Activated CD4-positive, alpha-beta T cell treated with anti-CD3 and anti-CD28 coated beads for 36 hours (primary cell): ENCODE measurements around the gene LRAT. TPM values are rescaled to one million over a fixed set of nuclear protein-coding genes. Genes with fewer than 3 reads are reported as not detected.

Experiments used
- ATAC-seq: fragments of 200-7000 bp; cut with Tn5 transposase; one replicate; pipeline ENCODE4 v1.10.0; 2021; ENCODE audit warnings: mild to moderate bottlenecking, moderate library complexity
- CTCF ChIA-PET: fragments of 350-600 bp; sonication (Branson Sonifier 250); formaldehyde crosslinking; loops from one replicate; lab custom pipeline; 2021; ENCODE audit warnings: antibody characterized with exemption; lab: Charles Lee
- POLR2A ChIA-PET: fragments of 350-600 bp; sonication (Branson Sonifier 250); formaldehyde crosslinking; loops from one replicate; lab custom pipeline; 2021; ENCODE audit warnings: antibody characterized with exemption, inconsistent platforms; lab: Charles Lee
- DNase-seq: peaks from one replicate; pipeline ENCODE4 v3.0.0-alpha.2; 2020
- H3K27ac Mint-ChIP-seq: one replicate; pipeline ENCODE4 v1.8.0; 2021; ENCODE audit warnings: mixed read lengths
- H3K27me3 Mint-ChIP-seq: one replicate; pipeline ENCODE4 v1.8.0; 2021; ENCODE audit warnings: mixed read lengths
- H3K36me3 Mint-ChIP-seq: one replicate; pipeline ENCODE4 v1.8.0; 2021; ENCODE audit warnings: low read depth, mixed read lengths
- H3K4me1 Mint-ChIP-seq: one replicate; pipeline ENCODE4 v1.8.0; 2021; ENCODE audit warnings: mixed read lengths
- H3K4me3 Mint-ChIP-seq: one replicate; pipeline ENCODE4 v1.8.0; 2021; ENCODE audit warnings: mild to moderate bottlenecking, moderate library complexity, mixed read lengths
- H3K9me3 Mint-ChIP-seq: one replicate; pipeline ENCODE4 v1.8.0; 2021; ENCODE audit warnings: low read depth, mixed read lengths
- intact Hi-C, 2 experiments: fragments of 100-400 bp; cut with DNase I in 1 of 2; cut with micrococcal nuclease in 1 of 2; formaldehyde crosslinking; loops; one replicate each; pipeline versions ENCODE4 v1.14.2 to v1.15.1; 2022 to 2024; cut with DNase I, micrococcal nuclease
- total RNA-seq, 2 experiments: library from RNA; stranded (reverse); gene quantifications; one replicate each; pipeline ENCODE4 v1.2.3, GENCODE V29; 2021

LRAT gene
- total RNA-seq, 2 experiments from 2014 or later = not detected

DNA sequence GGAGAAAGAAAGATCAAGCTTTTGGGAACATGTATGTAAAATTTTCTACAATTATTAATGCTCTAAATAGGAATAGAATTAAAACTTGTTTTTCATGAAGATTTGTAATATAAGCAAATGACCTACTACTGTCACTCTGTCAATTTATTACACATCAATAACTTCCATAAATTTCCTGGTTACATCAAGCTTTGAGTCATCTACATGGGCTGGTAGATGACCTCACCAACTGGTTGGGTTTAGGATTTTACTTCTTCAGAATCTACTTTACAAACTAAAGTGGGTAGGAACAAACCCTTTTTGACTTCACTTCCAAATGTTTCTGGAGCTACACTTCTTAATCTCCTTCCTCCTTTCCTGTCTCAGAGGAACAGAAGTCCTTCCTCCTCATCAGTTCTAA is 12.0 kb upstream of the LRAT start:
- CTCF ChIA-PET = interaction anchor here (1.0 kb wide), 1 partner anchor 11 kb away, joined by 3 read pairs; no protein-coding TSS in a partner anchor
- intact Hi-C loops = no loop called here
- DNase-seq (no peak), ATAC-seq (no peak)
- Mint-ChIP-seq H3K27ac (no peak overlapping the region), H3K9me3 (no peaks in the 10 kb centered on the region), H3K4me3 (no peak overlapping the region), H3K4me1 (no peaks in the 10 kb centered on the region), H3K27me3 (peaks cover 28% of the 10 kb centered on the region), H3K36me3 (no peaks in the 10 kb centered on the region)
- POLR2A ChIA-PET = no interaction called here

DNA sequence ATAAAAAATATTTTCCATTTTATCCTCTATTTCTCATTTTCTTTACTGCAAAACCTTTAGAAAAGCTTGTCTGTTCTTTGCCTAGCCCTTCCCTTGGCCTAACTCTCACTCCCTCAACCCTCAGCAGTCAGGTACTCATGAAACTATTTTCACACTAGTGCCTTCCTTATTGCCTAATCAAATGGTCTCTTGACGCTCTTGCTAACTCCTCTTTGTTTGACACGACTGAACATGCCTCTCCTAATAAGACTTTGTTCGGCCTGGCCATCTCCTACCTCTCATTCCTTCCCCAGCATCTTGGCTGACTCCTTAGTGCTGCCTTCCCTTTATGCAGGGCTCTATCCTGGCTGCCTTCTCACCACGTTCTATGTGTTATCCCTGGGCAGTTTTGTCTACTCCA is 11.1 kb upstream of the LRAT start:
- CTCF ChIA-PET = interaction anchor here (0.5 kb wide), 1 partner anchor 853 kb away, joined by 3 read pairs; no protein-coding TSS in a partner anchor
- Mint-ChIP-seq H3K36me3 (no peaks in the 10 kb centered on the region), H3K4me3 (no peak overlapping the region), H3K9me3 (no peaks in the 10 kb centered on the region), H3K4me1 (no peaks in the 10 kb centered on the region), H3K27ac (no peak overlapping the region), H3K27me3 (peaks cover 27% of the 10 kb centered on the region)
- intact Hi-C loops = no loop called here
- ATAC-seq (no peak), DNase-seq (no peak)
- POLR2A ChIA-PET = no interaction called here

DNA sequence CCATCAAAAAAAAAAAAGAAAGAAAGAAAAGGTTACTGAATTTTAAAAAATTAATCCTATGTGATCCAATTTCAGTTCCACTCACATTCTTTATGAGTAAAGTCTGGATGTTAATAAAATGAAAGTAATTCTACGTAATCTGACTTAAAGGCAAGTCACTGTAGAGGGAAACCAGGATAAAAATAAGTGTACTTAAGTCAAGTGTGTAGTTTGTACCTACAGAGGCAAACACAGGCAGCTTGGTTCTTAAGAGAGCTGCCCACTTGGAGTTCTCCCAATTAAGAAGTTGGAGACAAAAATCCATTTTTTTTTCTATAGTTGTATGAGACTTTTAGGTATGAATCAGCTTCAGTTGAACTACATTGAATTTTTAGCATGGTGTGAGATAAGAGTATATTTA is 7.0 kb upstream of the LRAT start:
- peaks cover under 1% of the 10 kb centered on the region for H3K4me1 Mint-ChIP-seq
- no peak overlapping the region for H3K27ac Mint-ChIP-seq
- H3K4me3 Mint-ChIP-seq = no peak overlapping the region
- ChIA-PET POLR2A (no interaction called here), CTCF (no interaction called here)
- H3K27me3 Mint-ChIP-seq = peaks cover 37% of the 10 kb centered on the region
- no peaks in the 10 kb centered on the region for H3K9me3 Mint-ChIP-seq
- intact Hi-C loops = no loop called here
- ATAC-seq (no peak), DNase-seq (no peak)
- H3K36me3 Mint-ChIP-seq = no peaks in the 10 kb centered on the region

DNA sequence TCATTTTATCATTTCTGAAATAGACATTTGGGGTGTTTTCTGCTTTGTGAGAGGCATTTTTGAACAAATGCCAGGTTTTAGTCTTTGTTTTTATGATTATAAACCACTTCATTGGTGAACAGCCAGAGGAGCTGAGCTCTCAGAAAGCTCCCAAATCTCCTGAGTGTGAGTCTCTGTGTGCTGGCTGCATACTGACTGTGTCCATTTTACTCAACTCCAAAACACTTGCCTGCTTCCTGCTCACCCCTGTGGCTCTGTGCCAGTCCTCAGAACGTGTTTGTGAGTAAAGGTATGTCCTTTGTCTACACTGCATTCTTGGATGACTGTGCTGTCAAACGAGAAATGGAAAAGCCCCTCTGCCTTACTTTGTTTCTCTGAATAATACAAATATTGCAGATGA is 5.4 kb upstream of the LRAT start:
- intact Hi-C loops = no loop called here
- DNase-seq (no peak), ATAC-seq (peak; percentile 33)
- no peak overlapping the region for H3K4me3 Mint-ChIP-seq
- no peaks in the 10 kb centered on the region for H3K9me3 Mint-ChIP-seq
- ChIA-PET CTCF (no interaction called here), POLR2A (interaction anchor here (0.7 kb wide), 1 partner anchor 128 kb away, joined by 3 read pairs; no protein-coding TSS in a partner anchor)
- H3K27ac Mint-ChIP-seq = no peak overlapping the region
- peaks cover 9% of the 10 kb centered on the region for H3K4me1 Mint-ChIP-seq
- no peaks in the 10 kb centered on the region for H3K36me3 Mint-ChIP-seq
- peaks cover 39% of the 10 kb centered on the region for H3K27me3 Mint-ChIP-seq

DNA sequence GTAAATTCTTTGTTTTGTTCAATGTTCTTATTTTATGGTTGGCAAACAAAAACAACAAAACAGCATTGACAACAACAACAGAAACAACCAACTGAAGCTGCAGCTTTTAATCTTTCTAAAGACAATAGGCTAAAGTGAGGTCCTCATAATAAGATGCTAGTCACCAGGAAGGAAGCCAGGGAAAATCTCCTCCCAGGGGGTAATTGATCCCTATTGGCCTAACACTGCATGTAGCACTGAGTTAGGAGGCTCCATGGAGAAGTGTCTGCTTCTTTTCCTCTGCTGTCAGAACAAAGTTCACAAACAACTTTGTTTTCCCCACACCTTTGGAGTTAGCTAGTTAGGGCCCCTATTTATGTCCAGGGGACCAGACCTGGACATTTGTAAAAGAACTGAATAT is 4.7 kb upstream of the LRAT start:
- Mint-ChIP-seq H3K4me1 (peaks cover 13% of the 10 kb centered on the region), H3K36me3 (no peaks in the 10 kb centered on the region), H3K9me3 (no peaks in the 10 kb centered on the region), H3K27ac (no peak overlapping the region), H3K4me3 (no peak overlapping the region), H3K27me3 (peaks cover 40% of the 10 kb centered on the region)
- intact Hi-C loops = no loop called here
- no peak for ATAC-seq
- CTCF ChIA-PET = no interaction called here
- POLR2A ChIA-PET = interaction anchor here (0.7 kb wide), 1 partner anchor 128 kb away, joined by 3 read pairs; no protein-coding TSS in a partner anchor
- no peak for DNase-seq

DNA sequence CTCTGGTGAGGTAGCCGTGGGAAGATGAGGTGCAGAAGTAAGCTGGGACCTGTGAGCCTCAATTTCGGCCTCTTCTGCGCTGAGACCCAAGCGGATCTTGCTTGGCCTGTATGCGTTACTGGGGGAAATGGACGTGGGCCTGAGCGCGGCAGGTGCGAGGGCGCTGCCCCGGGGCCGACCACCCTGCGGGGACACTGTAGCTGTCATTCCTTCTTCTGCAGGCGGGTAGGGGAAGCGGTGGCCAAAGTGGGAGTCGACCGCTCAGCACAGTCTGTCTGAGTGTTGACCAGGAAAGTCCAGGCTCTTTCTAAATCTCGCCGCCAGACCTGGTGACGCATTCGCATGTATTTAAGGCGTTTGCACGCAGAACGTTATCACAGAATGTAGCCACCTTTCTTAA is 3.3 kb upstream of the LRAT start:
- Mint-ChIP-seq H3K36me3 (no peaks in the 10 kb centered on the region), H3K27me3 (peaks cover 50% of the 10 kb centered on the region), H3K9me3 (no peaks in the 10 kb centered on the region), H3K27ac (no peak overlapping the region), H3K4me1 (peaks cover 16% of the 10 kb centered on the region), H3K4me3 (no peak overlapping the region)
- ChIA-PET POLR2A (no interaction called here), CTCF (interaction anchor here (1.4 kb wide), 1 partner anchor 11 kb away, joined by 3 read pairs; no protein-coding TSS in a partner anchor)
- ATAC-seq (no peak), DNase-seq (no peak)
- intact Hi-C loops = loop anchor here in 1 of 2 experiments (10.0 kb wide), 1 partner anchor 186 kb away; the partner anchor contains the start of gene PLRG1

GRCh38 chr4:154741131-154741665 is 2.6 kb upstream of the LRAT start:
- no peaks in the 10 kb centered on the region for H3K36me3 Mint-ChIP-seq
- ChIA-PET CTCF (interaction anchor here (0.6 to 1.4 kb wide), 3 partner anchors 12 to 25 kb away, joined by 3 read pairs; no protein-coding TSS in a partner anchor), POLR2A (no interaction called here)
- DNase-seq (no peak), ATAC-seq (no peak)
- peaks cover 16% of the 10 kb centered on the region for H3K4me1 Mint-ChIP-seq
- H3K27ac Mint-ChIP-seq = no peak overlapping the region
- no peak overlapping the region for H3K4me3 Mint-ChIP-seq
- intact Hi-C loops = loop anchor here in 1 of 2 experiments (10.0 kb wide), 1 partner anchor 186 kb away; the partner anchor contains the start of gene PLRG1
- peaks cover 51% of the 10 kb centered on the region for H3K27me3 Mint-ChIP-seq
- no peaks in the 10 kb centered on the region for H3K9me3 Mint-ChIP-seq

- Mint-ChIP-seq H3K4me3 (no peak overlapping the region), H3K4me1 (peaks cover 16% of the 10 kb centered on the region), H3K36me3 (no peaks in the 10 kb centered on the region), H3K27me3 (peaks cover 53% of the 10 kb centered on the region), H3K27ac (no peak overlapping the region), H3K9me3 (no peaks in the 10 kb centered on the region)
- ATAC-seq (no peak), DNase-seq (peak; percentile 11)
- CTCF ChIA-PET = interaction anchor here (0.6 to 0.7 kb wide), 2 partner anchors 14 to 24 kb away, joined by 3 read pairs; no protein-coding TSS in a partner anchor
- POLR2A ChIA-PET = no interaction called here
- intact Hi-C loops = loop anchor here in 1 of 2 experiments (10.0 kb wide), 1 partner anchor 187 kb away; the partner anchor contains the start of gene PLRG1
Measured at GRCh38 chr4:154741922-154742850, 1.6 kb upstream of the LRAT start.

GRCh38 chr4:154744341-154744926 is 634 bp downstream of the LRAT start:
- ATAC-seq (no peak), DNase-seq (no peak)
- Mint-ChIP-seq H3K27ac (no peak overlapping the region), H3K36me3 (no peaks in the 10 kb centered on the region), H3K4me1 (peaks cover 16% of the 10 kb centered on the region), H3K27me3 (peaks cover 57% of the 10 kb centered on the region), H3K4me3 (peak overlapping the region; percentile 64), H3K9me3 (no peaks in the 10 kb centered on the region)
- intact Hi-C loops = loop anchor here in 1 of 2 experiments (10.0 kb wide), 1 partner anchor 190 kb away; the partner anchor contains the start of gene PLRG1
- POLR2A ChIA-PET = interaction anchor here (0.5 kb wide), 1 partner anchor 21 kb away, joined by 6 read pairs; no protein-coding TSS in a partner anchor
- CTCF ChIA-PET = interaction anchor here (1.0 kb wide), 1 partner anchor 23 kb away, joined by 3 read pairs; no protein-coding TSS in a partner anchor

DNA sequence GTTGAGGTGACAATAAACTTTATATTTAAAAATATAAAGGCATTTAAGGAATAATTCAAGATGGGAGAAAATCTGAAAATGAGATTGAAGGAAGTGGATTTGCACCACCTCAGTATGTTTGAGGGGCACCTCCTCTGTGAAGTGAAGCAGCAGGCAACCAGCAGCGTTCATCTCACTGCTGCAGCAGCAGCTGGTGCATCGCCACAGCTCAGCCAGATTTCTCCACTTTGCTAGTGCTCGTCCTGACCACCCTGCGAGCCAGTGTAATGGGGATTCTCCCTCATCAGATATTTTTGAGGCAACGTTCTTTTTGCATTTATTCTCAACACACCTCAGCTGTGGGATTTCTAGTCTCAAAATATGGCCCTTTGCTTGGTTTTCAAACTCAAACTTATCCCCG is 13.9 kb downstream of the LRAT start:
- ATAC-seq (no peak), DNase-seq (no peak)
- Mint-ChIP-seq H3K4me3 (no peak overlapping the region), H3K36me3 (no peaks in the 10 kb centered on the region), H3K27me3 (peaks cover 3% of the 10 kb centered on the region), H3K9me3 (no peaks in the 10 kb centered on the region), H3K27ac (no peak overlapping the region), H3K4me1 (no peaks in the 10 kb centered on the region)
- ChIA-PET POLR2A (no interaction called here), CTCF (no interaction called here)
- intact Hi-C loops = no loop called here

GRCh38 chr4:154760895-154761294 is 17.1 kb downstream of the LRAT start:
- intact Hi-C loops = no loop called here
- Mint-ChIP-seq H3K4me1 (no peaks in the 10 kb centered on the region), H3K27me3 (peaks cover 6% of the 10 kb centered on the region), H3K36me3 (no peaks in the 10 kb centered on the region), H3K27ac (no peak overlapping the region), H3K9me3 (no peaks in the 10 kb centered on the region), H3K4me3 (no peak overlapping the region)
- ATAC-seq = no peak
- ChIA-PET CTCF (no interaction called here), POLR2A (no interaction called here)
- DNase-seq = no peak
